NCI-H526 treated with DMSO at 0.1 percent for 48 hours (cell line): Measurements from ENCODE around the gene LMOD2.
"Not testable (repeated sequence)": the region's sequence is repeated elsewhere in the genome, so short reads cannot be mapped to it uniquely, and the experiment has no call there.

ENCODE experiments used
- DNase-seq: peaks from one replicate; lab custom pipeline; 2025; lab: John Stamatoyannopoulos, UW

LMOD2 gene, protein sequence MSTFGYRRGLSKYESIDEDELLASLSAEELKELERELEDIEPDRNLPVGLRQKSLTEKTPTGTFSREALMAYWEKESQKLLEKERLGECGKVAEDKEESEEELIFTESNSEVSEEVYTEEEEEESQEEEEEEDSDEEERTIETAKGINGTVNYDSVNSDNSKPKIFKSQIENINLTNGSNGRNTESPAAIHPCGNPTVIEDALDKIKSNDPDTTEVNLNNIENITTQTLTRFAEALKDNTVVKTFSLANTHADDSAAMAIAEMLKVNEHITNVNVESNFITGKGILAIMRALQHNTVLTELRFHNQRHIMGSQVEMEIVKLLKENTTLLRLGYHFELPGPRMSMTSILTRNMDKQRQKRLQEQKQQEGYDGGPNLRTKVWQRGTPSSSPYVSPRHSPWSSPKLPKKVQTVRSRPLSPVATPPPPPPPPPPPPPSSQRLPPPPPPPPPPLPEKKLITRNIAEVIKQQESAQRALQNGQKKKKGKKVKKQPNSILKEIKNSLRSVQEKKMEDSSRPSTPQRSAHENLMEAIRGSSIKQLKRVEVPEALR

DNA sequence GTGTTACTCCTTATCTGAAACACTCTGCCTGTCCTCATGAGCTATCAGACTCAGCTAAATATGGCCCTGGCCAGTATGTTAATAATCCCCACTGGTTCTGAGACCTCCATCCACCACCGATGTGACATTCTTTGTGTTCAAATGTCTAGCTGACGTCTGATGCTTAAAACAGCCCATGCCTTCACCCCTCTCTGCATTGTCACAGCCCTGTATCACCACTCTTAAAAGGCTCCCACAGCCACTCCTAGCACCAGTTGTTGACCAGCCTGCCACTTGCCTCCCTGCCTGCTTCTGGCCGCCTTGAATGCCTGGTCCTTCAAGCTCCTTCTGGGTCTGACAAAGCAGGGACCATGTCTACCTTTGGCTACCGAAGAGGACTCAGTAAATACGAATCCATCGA, at the start of gene LMOD2:
Gene LMOD2 (plus strand): TSS at position 253 of the 400 bp plus-strand sequence. CDS start 98 bp downstream, at position 351.
- DNase-seq, result no peak

DNA sequence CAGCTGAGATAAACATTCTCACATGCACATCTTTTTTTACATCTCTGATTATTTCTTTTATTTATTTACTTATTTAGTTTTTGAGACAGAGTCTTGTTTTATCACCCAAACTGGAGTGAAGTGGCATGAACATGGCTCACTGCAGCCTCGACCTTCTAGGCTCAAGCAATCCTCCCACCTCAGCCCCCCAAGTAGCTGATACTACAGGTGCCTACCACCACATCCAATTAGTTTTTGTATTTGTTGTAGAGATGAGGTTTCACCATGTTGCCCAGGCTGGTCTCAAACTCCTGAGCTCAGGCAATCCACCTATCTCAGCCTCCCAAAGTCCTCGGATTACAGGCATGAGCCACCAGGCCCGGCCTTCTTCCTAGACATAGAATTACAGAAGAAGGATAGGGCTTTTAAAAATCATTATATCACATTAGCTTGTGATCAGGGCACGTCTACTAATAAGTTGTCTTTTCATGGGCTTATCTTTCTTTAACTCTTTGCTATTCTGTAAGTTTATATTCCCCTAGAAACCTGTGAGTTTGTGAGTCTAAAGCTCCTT, 48.2 kb upstream of the LMOD2 start:
- no peak for DNase-seq

DNA sequence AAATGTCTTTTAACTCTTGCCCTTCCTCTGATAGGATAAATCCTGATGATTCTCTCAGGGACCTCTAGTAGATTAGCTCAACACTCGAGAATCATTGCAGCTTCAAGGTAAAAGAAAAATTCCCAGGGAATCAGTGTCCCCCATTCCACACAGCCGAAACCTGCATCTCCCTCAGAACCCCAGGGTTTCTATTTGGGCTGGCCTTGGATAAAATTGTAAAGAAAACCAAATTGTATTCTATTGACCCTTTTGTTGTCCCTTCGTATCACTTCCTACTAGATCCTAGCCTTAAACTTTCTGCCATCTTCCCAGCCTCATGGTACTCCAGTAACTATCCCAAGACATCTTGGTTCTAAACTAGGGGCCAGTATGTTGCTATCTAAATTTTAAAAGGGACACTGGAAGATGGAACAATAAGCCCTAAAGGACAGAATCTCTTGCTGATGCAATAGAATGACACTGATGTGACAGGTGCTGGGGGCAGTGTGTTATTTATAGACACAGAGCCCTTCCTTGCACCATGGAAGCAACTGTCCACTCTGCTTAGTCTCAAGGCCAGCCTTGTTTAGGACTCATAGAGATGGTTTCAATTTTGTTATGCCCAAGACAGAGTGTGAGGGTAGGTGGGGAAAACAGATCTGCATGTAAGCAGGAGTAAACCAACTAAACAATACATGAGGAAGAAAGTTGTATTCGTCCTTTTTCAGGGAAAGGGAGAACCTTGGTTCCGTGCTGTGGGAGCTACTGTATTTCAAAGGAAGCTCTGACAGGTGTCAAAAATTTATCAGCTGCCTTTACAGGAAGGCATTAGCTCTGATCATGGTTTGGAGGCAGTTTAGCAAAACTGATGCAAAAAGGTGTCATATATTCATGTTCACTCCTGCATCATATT, 46.4 kb upstream of the LMOD2 start:
- no peak for DNase-seq

DNA sequence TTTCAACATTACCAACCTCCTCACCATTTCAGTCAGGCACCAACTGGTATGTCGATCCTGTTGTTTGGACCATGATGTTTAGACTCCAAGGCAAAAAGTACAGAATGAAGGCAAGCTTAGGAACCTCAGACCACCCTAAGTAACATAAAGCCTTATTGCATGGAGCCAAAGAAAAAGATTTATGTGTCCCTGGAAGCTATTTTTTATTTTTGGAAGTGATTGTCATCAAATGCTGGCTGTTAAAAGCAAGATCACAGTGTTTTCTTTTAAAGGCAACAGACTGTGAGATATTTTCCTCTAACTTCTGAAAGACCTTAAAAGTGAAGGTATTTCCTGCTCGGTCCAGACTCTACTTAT, 45.8 kb upstream of the LMOD2 start:
- DNase-seq, result no peak

DNA sequence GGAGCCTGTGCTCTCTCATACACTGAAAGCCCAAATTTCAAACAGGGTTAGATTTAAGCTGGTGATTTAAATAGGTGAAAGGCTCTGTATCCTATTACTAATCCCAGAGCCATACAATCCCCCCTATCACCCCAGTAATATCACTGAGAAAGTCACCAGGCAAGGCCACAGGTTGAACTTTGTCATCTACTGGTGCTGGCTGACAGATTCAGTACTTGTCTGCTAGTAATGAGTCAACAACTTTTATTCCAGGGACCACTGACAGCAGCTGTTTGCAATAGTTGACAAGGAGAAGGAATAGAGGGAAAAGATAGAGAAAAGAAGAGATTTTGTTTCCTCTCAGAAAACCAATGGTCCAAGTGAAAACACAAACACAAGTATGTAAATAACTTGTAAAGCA, 43.6 kb upstream of the LMOD2 start:
- no peak for DNase-seq

DNA sequence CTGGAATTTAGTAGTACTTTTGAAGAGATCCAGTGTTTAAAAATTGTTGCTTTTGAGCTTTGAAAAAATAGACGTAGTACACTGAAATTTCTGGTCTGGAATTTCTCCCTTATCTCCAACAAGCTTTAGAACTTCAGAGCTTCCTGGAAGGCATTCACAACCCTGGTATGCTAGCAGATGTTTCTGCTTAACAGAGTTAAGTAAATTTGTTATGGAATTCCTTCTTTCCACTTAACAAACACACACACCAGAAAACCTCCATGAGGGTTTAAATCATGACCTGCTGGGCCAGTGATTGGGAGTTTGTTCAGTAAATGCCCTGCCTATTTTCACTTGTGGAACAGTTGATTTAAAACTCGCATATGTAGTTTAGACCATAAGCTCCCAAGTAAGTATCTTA, 40.3 kb upstream of the LMOD2 start:
- no peak for DNase-seq

DNA sequence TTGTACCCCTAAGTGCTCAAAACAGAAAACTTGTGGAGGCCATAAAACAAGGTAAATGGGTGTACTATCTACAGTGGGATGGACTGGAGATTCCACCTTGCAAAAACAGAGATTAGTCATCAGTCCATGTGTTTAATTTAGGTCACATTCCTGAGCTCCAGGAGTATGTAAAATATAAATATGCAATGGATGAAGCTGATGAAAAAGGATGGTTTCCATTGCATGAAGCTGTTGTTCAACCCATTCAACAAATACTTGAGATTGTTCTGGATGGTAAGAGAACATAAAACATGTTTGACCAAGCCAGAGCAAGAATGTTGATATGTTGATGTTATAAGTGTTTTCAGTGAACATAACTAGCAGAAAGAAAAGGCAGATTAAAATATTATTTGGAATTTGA, 39.4 kb upstream of the LMOD2 start:
- DNase-seq, result no peak

DNA sequence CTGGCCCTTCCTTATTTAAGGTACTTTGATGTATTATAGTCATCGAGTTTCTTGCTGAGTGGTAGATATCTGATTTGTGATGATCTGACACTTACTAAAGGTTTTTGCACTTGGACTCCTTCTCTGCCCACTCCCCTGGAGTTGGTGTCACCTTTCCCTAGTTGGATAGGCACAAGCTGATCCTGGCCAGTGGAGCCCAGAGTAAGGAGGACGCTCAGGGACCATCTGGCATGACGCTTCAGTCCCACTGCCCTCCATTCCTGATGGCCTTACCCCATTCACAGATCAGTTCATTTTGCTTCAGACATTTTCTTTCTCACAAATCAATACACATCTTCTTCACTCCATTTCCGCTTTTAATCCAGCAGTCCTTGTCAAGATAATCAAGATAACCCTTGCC, 34.0 kb upstream of the LMOD2 start:
- DNase-seq, result no peak

DNA sequence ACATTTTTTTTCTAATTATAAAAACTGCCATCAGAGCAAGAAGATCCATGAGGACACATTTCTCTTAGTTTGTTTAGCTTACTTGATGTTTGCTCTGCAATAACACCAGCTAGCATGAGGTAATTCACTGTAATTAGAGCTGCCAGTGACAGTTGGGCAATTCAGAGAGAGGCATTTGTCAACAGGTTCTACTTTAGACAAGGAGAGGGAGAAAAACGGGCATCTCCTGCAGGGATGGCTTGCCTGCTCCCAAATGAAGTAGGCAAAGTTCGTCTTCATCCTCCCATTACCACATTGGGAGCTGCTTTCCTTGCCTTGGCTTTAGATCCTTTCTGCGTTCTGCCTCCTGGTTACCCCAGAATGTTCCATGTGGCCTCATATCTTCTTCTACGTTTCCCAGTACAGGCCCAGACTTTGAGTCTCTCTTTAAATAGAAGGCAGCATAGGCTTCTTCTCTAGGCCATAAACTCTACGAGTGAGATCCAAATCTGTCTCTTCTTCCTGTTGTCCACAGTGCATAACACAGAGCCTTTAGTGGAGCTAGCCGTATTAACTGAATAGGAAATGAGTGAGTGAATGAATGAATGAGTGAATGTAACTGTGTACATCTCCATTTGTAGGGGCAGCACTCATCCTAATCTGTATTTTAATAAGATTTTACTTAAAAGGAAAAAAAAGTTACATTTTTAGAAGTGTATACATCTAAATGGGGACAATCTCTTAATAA, 32.8 kb upstream of the LMOD2 start:
- DNase-seq, result peak; percentile 60

DNA sequence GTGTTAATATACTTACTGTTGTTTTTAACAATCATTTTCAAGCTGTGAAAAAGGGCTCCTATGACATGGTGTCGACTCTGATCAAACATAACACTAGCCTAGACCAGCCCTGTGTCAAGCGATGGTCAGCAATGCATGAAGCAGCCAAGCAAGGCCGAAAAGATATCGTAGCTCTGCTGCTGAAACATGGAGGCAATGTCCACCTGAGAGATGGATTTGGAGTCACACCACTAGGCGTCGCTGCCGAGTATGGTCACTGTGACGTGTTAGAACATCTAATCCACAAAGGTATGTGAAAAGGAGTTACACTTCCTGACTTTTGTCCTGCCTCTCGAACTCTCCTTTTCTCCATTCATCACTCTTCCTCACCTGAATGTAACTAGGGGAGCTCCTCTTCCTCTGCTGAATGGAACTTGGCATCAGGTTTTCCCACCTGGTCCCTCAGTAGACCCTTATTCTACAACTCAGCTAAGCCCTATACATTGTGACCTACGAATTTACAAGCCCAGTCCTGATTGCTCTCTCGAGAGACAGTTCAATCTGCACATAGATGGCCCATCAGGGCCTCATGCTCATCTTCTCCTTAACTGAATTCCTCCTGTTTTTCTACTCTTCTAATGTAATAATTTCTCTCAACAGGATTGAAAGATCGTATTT, 31.0 kb upstream of the LMOD2 start:
- peak; percentile 16 for DNase-seq

DNA sequence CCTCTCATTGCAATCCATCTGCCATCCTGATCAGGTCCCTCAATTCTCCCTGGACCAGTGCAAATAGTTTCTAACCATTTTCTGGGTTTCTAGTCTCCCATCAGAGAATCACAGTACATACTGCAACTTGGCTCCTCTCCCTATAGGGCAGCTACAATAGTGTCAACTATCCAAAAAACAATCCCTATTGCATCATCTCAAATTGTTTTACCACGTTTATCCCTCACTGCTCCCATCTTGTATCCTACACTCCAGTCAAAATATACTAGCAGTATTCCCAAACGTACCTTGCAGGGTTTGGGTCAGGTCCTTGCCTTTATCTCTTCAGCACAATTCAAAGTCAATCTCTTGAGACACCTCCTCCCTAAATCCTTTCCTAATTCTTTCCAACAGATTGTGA, 30.4 kb upstream of the LMOD2 start:
- DNase-seq, result no peak

DNA sequence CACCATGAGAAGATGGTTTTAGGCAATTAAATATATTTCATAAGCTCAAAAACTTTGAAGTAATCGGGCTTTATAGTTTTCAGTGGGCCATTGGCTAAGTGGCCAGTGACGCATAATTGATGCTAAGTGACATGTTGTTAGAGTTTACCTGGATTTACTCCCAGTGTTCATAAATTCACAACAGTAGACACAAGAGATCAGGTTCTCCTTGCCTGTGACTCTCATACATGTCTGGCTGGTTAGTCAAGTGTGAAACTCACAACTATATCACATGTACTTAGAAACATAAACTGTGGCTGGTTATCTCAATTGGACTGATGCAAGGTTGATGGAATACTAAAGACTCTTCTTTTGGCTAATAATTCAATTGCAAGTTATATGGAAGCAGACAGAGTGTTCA, 27.8 kb upstream of the LMOD2 start:
- no peak for DNase-seq

DNA sequence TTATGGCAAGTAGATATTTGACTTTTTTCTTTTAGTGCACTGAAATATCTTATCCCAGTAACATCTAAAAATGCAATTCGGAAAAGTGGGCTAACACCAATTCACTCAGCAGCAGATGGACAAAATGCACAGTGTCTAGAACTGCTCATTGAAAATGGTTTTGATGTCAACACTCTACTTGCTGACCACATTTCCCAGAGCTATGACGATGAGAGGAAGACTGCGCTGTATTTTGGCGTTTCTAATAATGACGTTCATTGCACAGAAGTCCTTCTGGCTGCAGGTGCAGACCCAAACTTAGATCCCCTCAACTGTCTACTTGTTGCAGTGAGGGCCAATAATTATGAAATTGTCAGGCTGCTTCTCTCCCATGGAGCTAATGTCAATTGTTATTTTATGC, 26.8 kb upstream of the LMOD2 start:
- no peak for DNase-seq

DNA sequence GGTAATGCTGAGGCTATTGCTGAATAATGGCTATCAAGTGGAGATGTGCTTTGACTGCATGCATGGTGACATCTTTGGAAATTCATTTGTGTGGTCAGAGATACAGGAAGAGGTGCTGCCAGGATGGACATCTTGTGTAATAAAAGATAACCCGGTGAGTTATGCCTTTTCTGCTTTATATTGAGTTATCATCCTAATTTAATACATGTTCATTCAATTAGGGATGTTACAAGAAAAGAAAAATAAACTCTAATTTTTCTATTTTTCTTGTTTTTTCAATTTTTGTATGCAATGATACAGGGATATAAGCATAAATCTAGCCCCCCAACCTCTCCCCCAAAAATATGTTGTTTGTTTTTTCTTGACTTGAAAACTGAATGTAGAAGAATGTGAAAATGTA, 26.4 kb upstream of the LMOD2 start:
- no peak for DNase-seq

DNA sequence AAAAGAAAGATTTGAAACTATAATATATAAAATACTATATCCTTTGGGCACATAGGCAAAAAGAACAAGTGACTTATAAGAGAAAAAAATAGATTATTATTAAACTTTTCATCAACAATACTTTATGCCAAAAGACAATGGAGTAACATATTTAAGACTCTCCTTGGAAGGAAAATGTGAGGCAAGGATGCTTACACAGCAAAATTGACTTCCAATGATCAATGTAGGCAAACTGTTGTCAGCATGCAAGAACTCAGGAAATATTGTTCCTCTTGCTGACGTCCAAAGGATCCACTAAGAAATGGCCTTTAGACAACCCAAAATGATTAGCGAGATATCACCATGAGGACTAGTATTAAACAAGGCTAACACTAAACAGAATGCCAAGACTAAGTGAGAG, 22.9 kb upstream of the LMOD2 start:
- DNase-seq, result no peak

DNA sequence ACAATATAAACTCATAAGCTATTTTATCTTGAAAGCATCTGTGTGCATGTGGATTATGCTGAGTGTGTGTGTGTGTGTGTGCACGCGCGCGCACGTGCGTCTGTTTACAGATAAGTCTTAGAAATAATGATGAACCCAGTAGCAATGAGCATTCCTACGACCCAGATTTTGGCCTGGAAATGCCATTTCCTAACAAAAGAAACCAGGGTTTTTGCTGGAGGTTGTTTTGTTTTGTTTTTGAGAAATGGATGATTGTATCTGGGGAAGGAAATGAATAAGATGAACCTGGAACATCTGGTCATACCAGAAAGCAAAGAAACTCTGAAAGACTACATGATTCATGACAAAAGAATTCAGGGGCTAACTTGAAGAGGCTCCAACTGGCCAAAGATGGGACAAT, 22.1 kb upstream of the LMOD2 start:
- no peak for DNase-seq

DNA sequence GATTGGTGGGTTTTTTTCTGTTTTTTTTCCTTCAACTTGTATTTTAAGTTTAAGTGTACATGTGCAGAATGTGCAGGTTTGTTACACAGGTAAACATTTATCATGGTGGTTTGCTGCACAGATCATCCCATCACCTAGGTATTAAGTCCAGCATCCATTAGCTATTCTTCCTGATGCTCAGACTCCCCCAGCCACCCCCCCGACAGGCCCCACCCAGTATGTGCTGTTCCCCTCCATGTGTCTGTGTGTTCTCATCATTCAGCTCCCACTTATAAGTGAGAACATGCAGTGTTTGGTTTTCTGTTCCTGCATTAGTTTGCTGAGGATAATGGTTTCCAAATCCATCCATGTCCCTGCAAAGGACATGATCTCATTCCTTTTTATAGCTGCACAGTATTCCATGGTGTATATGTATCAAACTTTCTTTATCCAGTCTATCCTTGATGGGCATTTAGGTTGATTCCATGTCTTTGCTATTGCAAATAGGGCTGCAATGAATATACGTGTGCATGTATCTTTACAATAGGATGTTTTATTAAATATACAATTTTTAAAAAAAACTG, 21.6 kb upstream of the LMOD2 start:
- DNase-seq, result not testable (repeated sequence)

DNA sequence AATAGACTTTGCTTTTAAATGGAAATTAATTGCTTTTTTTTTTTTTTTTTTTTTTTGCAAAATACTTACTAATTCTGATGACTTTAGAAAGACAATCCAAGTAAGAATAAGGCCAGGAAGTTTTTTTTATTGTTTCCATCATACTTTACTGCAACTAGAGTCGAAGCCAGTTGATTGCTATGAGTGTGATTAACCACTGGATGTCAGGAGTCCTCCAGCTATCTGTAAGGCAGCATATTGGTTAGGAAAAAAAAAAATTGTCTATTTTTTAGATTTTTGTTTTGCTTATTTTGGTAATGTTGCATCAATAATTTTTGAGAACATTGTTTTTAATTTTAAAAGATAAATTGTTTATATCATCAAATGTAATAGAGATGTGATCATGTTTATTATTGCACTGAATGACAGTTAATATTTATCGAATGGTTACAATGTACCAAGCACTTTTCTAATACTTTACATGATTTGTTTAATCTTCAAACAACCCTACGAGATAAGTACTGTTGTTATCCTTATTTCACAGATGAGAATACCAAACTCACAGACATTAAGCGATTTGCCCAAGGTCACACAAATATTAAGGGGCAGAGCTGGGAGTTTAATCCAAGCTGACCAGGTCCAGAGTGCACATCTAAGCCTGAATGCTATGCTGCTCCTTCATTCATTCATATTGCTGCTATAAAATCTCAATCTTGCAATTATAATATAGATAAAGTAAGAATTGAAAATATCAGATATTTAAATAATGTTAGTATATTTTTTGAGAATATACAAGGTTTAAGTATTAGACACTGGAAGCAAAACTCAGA, 19.9 kb upstream of the LMOD2 start:
- DNase-seq, result peak; percentile 21

DNA sequence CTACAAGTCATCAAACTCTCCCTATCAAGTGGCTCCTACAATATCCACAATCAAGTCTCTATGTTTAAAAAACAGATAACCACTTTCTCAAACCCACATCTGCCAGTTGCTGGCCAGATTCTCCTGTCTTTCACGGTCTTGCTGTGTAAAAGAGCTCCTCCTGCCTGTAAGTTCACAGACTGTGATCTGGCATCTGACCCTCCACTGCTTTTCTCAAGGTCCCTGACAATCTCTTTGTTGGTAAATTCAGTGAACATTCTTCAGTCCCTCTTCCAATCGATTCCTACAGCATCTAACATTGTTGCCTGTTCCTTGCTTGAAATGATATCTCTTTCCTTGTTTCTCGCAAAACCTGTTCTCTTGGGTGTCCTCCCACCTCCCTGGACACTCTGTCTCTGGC, 18.5 kb upstream of the LMOD2 start:
- DNase-seq, result peak; percentile 22

DNA sequence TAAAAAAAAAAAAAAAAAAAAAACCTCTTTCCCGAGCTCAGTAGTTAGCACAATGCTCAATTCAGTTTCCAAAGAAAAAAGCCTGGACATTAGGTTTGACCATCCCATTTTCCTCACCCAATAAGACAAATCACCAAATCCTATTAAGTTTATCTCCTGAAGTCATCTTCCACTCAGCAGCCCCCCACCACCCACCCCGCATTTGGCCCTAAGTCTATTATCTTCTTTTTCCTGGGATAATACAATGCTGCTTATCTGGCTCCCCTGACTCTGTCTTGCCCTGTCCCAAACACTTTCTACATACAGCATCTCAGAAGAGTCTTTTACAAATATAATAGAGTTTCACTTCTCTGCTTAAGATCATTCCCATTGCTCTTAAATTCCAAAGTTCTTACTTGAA, 17.8 kb upstream of the LMOD2 start:
- DNase-seq, result no peak
